Measurements from ENCODE around the gene VSX2. TPM values are rescaled to one million over a fixed set of nuclear protein-coding genes. Genes with fewer than 3 reads are reported as not detected.

The VSX2 gene
- not detected for total RNA-seq
- long read RNA-seq = 0 reads

GRCh38 chr14:74238974-74239847 lies at the start of gene VSX2:
Gene VSX2 (plus strand): TSS chr14:74239449. CDS start chr14:74239562, 113 bp downstream.
- Histone ChIP-seq H3K27ac (replicated peaks) (no peak within 1 kb of the TSS), H3K36me3 (no peaks in the 10 kb centered on the region), H3K9me3 (replicated peaks) (no peaks in the 10 kb centered on the region), H3K4me1 (peaks cover 26% of the 10 kb centered on the region), H3K27me3 (ENCODE audit: low read depth) (peaks cover 88% of the 10 kb centered on the region), H3K4me3 (peak within 1 kb of the TSS; percentile 59)
- intact Hi-C loops (cut with micrococcal nuclease) = no loop called here
- no peak for TF ChIP-seq CTCF (IDR thresholded peaks at IDR 0.05; ENCODE audit: borderline replicate concordance)
- no peak for DNase-seq

- no peak for TF ChIP-seq CTCF (IDR thresholded peaks at IDR 0.05; ENCODE audit: borderline replicate concordance)
- H3K27ac ChIP-seq (replicated peaks) = no peak overlapping the region
- H3K4me1 ChIP-seq = no peaks in the 10 kb centered on the region
- no peak overlapping the region for H3K4me3 ChIP-seq
- no peaks in the 10 kb centered on the region for H3K36me3 ChIP-seq
- DNase-seq = no peak
- intact Hi-C loops (cut with micrococcal nuclease) = no loop called here
- no peaks in the 10 kb centered on the region for H3K9me3 ChIP-seq (replicated peaks)
- H3K27me3 ChIP-seq (ENCODE audit: low read depth) = no peaks in the 10 kb centered on the region
Observed at GRCh38 chr14:74190927-74191575, 48.2 kb upstream of the VSX2 start.

- Histone ChIP-seq H3K36me3 (peaks cover 10% of the 10 kb centered on the region), H3K4me3 (no peak overlapping the region), H3K27me3 (ENCODE audit: low read depth) (no peaks in the 10 kb centered on the region), H3K27ac (replicated peaks) (no peak overlapping the region), H3K4me1 (no peaks in the 10 kb centered on the region), H3K9me3 (replicated peaks) (no peaks in the 10 kb centered on the region)
- TF ChIP-seq CTCF (IDR thresholded peaks at IDR 0.05; ENCODE audit: borderline replicate concordance) = no peak
- DNase-seq = no peak
- intact Hi-C loops (cut with micrococcal nuclease) = no loop called here
Observed at GRCh38 chr14:74194506-74195274, 44.6 kb upstream of the VSX2 start.

GRCh38 chr14:74195623-74196022 lies 43.6 kb upstream of the VSX2 start:
- Histone ChIP-seq H3K27me3 (ENCODE audit: low read depth) (no peaks in the 10 kb centered on the region), H3K4me1 (no peaks in the 10 kb centered on the region), H3K9me3 (replicated peaks) (no peaks in the 10 kb centered on the region), H3K4me3 (no peak overlapping the region), H3K27ac (replicated peaks) (no peak overlapping the region), H3K36me3 (peaks cover 17% of the 10 kb centered on the region)
- intact Hi-C loops (cut with micrococcal nuclease) = no loop called here
- TF ChIP-seq CTCF (IDR thresholded peaks at IDR 0.05; ENCODE audit: borderline replicate concordance) = no peak
- no peak for DNase-seq

- H3K4me1 ChIP-seq = no peaks in the 10 kb centered on the region
- H3K27me3 ChIP-seq (ENCODE audit: low read depth) = no peaks in the 10 kb centered on the region
- H3K9me3 ChIP-seq (replicated peaks) = no peaks in the 10 kb centered on the region
- DNase-seq = no peak
- intact Hi-C loops (cut with micrococcal nuclease) = no loop called here
- no peak overlapping the region for H3K4me3 ChIP-seq
- H3K36me3 ChIP-seq = peaks cover 28% of the 10 kb centered on the region
- TF ChIP-seq CTCF (IDR thresholded peaks at IDR 0.05; ENCODE audit: borderline replicate concordance) = no peak
- no peak overlapping the region for H3K27ac ChIP-seq (replicated peaks)
Observed at GRCh38 chr14:74198441-74199234, 40.6 kb upstream of the VSX2 start.
